AG04450 (cell line): ENCODE results near the gene WNT16. TPM values are rescaled to one million over a fixed set of nuclear protein-coding genes. Genes with fewer than 3 reads are reported as not detected.
A peak's percentile ranks its signal among the peaks of the same experiment; 100 is the strongest.

ENCODE experiments used
- CTCF ChIA-PET: fragments of 300-600, 350-600 bp; formaldehyde crosslinking; extraction: SDS; loops from one replicate; lab custom pipeline; 2022; ENCODE audit warnings: antibody characterized with exemption, inconsistent platforms; lab: Charles Lee
- POLR2A ChIA-PET: fragments of 350-600 bp; formaldehyde crosslinking; extraction: SDS; loops from one replicate; lab custom pipeline; 2021; ENCODE audit warnings: antibody characterized with exemption, inconsistent platforms; lab: Yijun Ruan, JAX
- DNase-seq: peaks from one replicate; pipeline ENCODE4 v3.0.0-alpha.2; 2011; ENCODE audit warnings: low read depth, low spot score
- H3K27ac ChIP-seq: one replicate; pipeline ENCODE4 v1.5.1; 2012; ENCODE audit warnings: low read depth, low read length, control low read depth
- H3K27me3 ChIP-seq: one replicate; pipeline ENCODE4 v1.6.0; 2012; ENCODE audit warnings: low read length; ENCODE audit not compliant: control insufficient read depth, insufficient read depth
- H3K4me3 ChIP-seq: 2 replicates; pipeline ENCODE4 v1.5.1; 2011; ENCODE audit warnings: mild to moderate bottlenecking, low read depth, low read length, control low read depth
- H3K9me3 ChIP-seq: 2 replicates; pipeline ENCODE4 v1.5.1; 2012; ENCODE audit warnings: low read length; ENCODE audit not compliant: control insufficient read depth, insufficient read depth
- polyA plus RNA-seq: library from polyadenylated mRNA; depleted of rRNA; stranded (reverse); fragments of >200 nt; gene quantifications from 2 replicates; pipeline ENCODE4 v1.2.3, GENCODE V29; 2011
- TF ChIP-seq, protein P1 (sequence below): IDR thresholded peaks from 2 replicates; pipeline ENCODE4 v1.5.1; 2011; ENCODE audit warnings: low read depth, low read length, control low read depth, inconsistent platforms

WNT16 gene
- polyA plus RNA-seq, 1 experiment = 0.89 TPM

DNA sequence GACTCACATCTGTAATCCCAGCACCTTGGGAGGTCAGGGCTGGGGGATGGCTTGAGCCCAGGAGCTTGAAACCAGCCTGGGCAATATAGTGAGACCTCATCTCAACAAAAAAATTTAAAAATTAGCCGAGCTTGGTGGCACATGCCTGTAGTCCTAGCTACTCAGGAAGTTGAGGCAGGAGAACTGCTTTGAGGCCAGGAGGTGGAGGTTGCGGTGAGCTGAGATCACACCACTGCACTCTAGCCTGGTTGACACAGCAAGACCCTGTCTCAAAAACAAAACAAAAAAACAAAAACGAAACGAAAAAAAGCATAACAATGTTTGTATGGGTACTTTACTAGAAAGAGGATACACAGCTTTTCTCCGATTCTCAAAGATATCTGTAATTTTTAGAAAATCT is 31.8 kb downstream of the WNT16 start:
- no peak for DNase-seq
- POLR2A ChIA-PET = no interaction called here
- no peaks in the 10 kb centered on the region for H3K9me3 ChIP-seq
- CTCF ChIA-PET = interaction anchor here (2.2 kb wide), 1 partner anchor 188 kb away, joined by 11 read pairs; no protein-coding TSS in a partner anchor
- H3K27ac ChIP-seq = no peak overlapping the region
- TF ChIP-seq, protein P1, sequence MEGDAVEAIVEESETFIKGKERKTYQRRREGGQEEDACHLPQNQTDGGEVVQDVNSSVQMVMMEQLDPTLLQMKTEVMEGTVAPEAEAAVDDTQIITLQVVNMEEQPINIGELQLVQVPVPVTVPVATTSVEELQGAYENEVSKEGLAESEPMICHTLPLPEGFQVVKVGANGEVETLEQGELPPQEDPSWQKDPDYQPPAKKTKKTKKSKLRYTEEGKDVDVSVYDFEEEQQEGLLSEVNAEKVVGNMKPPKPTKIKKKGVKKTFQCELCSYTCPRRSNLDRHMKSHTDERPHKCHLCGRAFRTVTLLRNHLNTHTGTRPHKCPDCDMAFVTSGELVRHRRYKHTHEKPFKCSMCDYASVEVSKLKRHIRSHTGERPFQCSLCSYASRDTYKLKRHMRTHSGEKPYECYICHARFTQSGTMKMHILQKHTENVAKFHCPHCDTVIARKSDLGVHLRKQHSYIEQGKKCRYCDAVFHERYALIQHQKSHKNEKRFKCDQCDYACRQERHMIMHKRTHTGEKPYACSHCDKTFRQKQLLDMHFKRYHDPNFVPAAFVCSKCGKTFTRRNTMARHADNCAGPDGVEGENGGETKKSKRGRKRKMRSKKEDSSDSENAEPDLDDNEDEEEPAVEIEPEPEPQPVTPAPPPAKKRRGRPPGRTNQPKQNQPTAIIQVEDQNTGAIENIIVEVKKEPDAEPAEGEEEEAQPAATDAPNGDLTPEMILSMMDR = no peak
- no peak overlapping the region for H3K4me3 ChIP-seq
- H3K27me3 ChIP-seq = no peaks in the 10 kb centered on the region

DNA sequence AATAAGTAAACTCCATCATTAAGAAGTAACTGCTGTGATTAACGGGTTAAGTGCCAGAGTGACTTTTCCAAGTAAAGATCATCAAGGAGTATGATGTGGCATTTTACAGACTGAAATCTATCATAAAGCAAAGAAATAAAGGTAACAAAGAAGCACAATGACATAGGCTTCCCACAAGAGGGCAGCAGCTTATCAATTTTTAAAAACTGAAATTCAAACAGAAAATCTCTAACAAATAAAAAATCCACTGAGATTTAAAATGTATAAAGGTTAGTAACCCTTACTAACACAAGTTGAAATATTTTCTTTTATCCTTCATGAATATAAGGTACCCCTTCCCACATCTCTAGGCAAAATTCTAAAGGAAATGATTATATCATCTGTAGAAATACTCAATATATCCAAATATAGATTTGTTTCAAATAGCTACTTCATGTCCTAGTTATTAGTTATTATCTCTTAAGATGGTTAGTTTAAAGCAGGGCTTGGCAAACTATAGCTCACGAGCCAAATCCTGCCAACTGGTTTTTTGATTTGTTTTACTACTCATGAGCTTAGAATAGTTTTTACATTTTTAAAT is 38.1 kb downstream of the WNT16 start:
- POLR2A ChIA-PET = interaction anchor here (0.6 to 0.8 kb wide), 2 partner anchors 29 to 53 kb away, joined by 3 read pairs; partner anchors contain the start of gene FAM3C
- Histone ChIP-seq H3K4me3 (no peak overlapping the region), H3K9me3 (no peaks in the 10 kb centered on the region), H3K27me3 (no peaks in the 10 kb centered on the region), H3K27ac (no peak overlapping the region)
- CTCF ChIA-PET = interaction anchor here (0.5 to 4.8 kb wide), 39 partner anchors 8 to 1181 kb away, joined by 3 to 147 read pairs (median 4); partner anchors contain the start of gene FAM3C
- TF ChIP-seq, protein P1 = peak; percentile 74
- DNase-seq = peak; percentile 10

DNA sequence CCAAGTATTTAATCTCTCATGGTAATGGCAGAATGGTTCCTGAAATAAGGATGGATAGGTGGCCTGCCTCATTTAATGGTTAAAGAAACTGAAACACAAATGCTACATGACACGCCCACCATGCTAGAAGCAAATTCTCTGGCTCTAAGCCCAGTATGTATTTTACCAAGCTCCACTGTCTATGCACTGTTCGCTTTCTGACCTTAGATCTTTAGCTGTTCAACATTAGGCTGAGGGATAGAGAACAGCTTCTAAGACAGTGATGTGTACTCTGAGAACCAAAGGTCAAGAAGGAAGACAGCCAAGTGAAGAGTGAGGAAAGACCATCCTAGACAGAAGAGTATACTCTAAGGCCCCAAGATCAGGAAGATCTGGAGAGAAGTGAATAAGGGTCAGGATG is 40.7 kb downstream of the WNT16 start:
- no peaks in the 10 kb centered on the region for H3K27me3 ChIP-seq
- TF ChIP-seq, protein P1 = no peak
- POLR2A ChIA-PET = no interaction called here
- no peak for DNase-seq
- no peak overlapping the region for H3K27ac ChIP-seq
- CTCF ChIA-PET = interaction anchor here (1.1 to 4.8 kb wide), 5 partner anchors 11 to 625 kb away, joined by 3 to 97 read pairs (median 5); partner anchors contain the start of gene FAM3C
- no peaks in the 10 kb centered on the region for H3K9me3 ChIP-seq
- H3K4me3 ChIP-seq = no peak overlapping the region

DNA sequence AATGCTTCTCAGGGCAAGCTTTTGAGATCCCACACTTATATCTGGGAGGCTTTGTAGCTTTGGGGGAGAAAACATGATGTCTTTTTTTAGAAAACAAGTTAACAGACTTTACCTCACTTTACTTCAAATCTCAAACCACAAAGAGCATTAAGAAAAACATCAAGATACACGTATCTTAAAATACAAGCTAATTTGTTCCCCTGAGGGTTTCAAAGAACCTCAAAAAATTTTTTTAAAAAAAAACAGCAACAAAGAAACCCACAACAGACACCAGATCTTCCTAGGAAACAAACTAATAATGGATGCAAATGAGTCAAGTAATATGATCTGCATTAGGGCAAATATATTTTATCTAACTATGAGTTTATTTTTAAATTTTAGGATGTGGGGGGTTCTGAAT is 42.6 kb downstream of the WNT16 start:
- Histone ChIP-seq H3K27ac (no peak overlapping the region), H3K9me3 (no peaks in the 10 kb centered on the region), H3K27me3 (no peaks in the 10 kb centered on the region), H3K4me3 (no peak overlapping the region)
- ChIA-PET POLR2A (no interaction called here), CTCF (interaction anchor here (1.0 to 5.7 kb wide), 3 partner anchors 24 to 623 kb away, joined by 4 to 56 read pairs (median 7); partner anchors contain the start of gene FAM3C)
- no peak for DNase-seq
- TF ChIP-seq, protein P1 = no peak

DNA sequence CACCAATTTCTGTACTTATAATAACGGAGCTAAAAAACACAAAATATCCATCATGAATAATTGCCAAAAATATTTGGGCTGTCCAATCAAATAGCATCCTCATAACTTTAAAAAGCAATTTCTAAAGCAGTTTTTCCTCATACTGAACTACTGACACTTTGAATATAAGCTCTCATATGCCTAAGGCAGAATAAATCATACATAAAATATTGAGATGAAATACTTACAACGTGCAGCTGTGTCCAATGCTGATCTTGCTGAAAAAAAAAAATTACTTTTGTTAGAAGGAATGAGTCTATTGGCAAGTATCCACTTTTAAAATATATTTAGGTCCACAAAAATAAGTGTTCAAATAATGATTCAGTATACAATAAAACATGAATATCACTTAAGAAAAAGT is 43.1 kb downstream of the WNT16 start:
- TF ChIP-seq, protein P1 = no peak
- Histone ChIP-seq H3K4me3 (no peak overlapping the region), H3K27me3 (no peaks in the 10 kb centered on the region), H3K9me3 (no peaks in the 10 kb centered on the region), H3K27ac (no peak overlapping the region)
- CTCF ChIA-PET = interaction anchor here (1.0 to 5.7 kb wide), 3 partner anchors 24 to 622 kb away, joined by 4 to 56 read pairs (median 7); partner anchors contain the start of gene FAM3C
- no peak for DNase-seq
- POLR2A ChIA-PET = interaction anchor here (1.1 kb wide), 1 partner anchor 24 kb away, joined by 4 read pairs; the partner anchor contains the start of gene FAM3C
